Upper lobe of left lung (tissue), 6 donors: Measurements from ENCODE around the gene HDAC1. TPM values are rescaled to one million over a fixed set of nuclear protein-coding genes. Genes with fewer than 3 reads are reported as not detected.
"Not testable (repeated sequence)": the region's sequence is repeated elsewhere in the genome, so short reads cannot be mapped to it uniquely, and the experiment has no call there.

Experiments
- ATAC-seq, 2 donors: fragments of 200-7000 bp; cut with Tn5 transposase; one replicate each; pipeline ENCODE4 v1.9.1; 2022; ENCODE audit warnings: mild to moderate bottlenecking in 2 of 2, moderate library complexity in 2 of 2; ENCODE audit not compliant: low FRiP score in 2 of 2
- DNase-seq, 2 donors: peaks; one replicate each; pipeline ENCODE4 v3.0.0-alpha.2; 2019 to 2020
- H3K27ac ChIP-seq, 4 donors: fragments of 200-600 bp; sonication (generic); one replicate each; pipeline ENCODE4 v1.5.1; 2016 to 2019
- H3K27me3 ChIP-seq, 4 donors: fragments of 200-600 bp; sonication (generic); one replicate each; pipeline ENCODE4 v1.5.1; 2017 to 2019
- H3K36me3 ChIP-seq, 4 donors: fragments of 200-600 bp; sonication (generic); one replicate each; pipeline ENCODE4 v1.5.1; 2016 to 2019
- H3K4me1 ChIP-seq, 4 donors: fragments of 200-600 bp; sonication (generic); one replicate each; pipeline ENCODE4 v1.5.1; 2018 to 2019
- H3K4me3 ChIP-seq, 4 donors: fragments of 200-600 bp; sonication (generic); one replicate each; pipeline ENCODE4 v1.5.1; 2017 to 2019; ENCODE audit warnings: mild to moderate bottlenecking in 2 of 4, moderate library complexity in 1 of 4
- H3K9me3 ChIP-seq, 4 donors: fragments of 200-600 bp; sonication (generic); one replicate each; pipeline ENCODE4 v1.5.1; 2018 to 2019
- EP300 ChIP-seq, 4 donors: sonication (generic); formaldehyde crosslinking; IDR thresholded peaks; one replicate each; pipeline ENCODE4 v1.5.1; 2017; ENCODE audit warnings: antibody characterized with exemption in 4 of 4, control low read depth in 2 of 4
- POLR2A ChIP-seq, 4 donors: fragments of 450-650 bp; IDR thresholded peaks; one replicate each; pipeline ENCODE4 v1.5.1; 2016 to 2017; ENCODE audit warnings: antibody characterized with exemption in 4 of 4, mild to moderate bottlenecking in 2 of 4
- POLR2AphosphoS5 ChIP-seq, 2 donors: sonication (generic); formaldehyde crosslinking; IDR thresholded peaks; one replicate each; pipeline ENCODE4 v1.5.1; 2017; ENCODE audit warnings: antibody characterized with exemption in 2 of 2
- WGBS, 2 donors: methylation state at CpG; one replicate each; pipeline ENCODE4 v1.1.5; 2017 to 2018; 5-methylcytosine and 5-hydroxymethylcytosine counted together
- total RNA-seq, 6 donors: library from RNA; depleted of rRNA in 4 of 6; stranded (reverse); fragments of >200 nt in 4 of 6; gene quantifications; one replicate each; pipeline versions ENCODE4 v1.1.0 to v1.2.1, GENCODE V29; 2016 to 2021
- TF ChIP-seq, protein P1 (sequence below), 6 experiments: fragments of 450-650 bp in 4 of 6; fragments of 200-600 bp in 2 of 6; sonication (generic) in 2 of 6; IDR thresholded peaks; one replicate each; pipeline ENCODE4 v1.5.1; 2016 to 2019; ENCODE audit warnings: antibody characterized with exemption in 6 of 6
- donor health status: DM: no; HTN: no; CAD: no; lungs with moderate emphysema.
- donor health status: DM: no; HTN: yes; CAD: no; lungs with severe emphysema.

The HDAC1 gene
- total RNA-seq, 6 donors from 2014 or later, result 36.8 to 78.0 (median 48.8) TPM

GRCh38 chr1:32285658-32286057, 6.2 kb upstream of the HDAC1 start:
- no peaks in the 10 kb centered on the region for H3K36me3 ChIP-seq
- no peaks in the 10 kb centered on the region for H3K27me3 ChIP-seq
- no peak for DNase-seq
- no peak for ATAC-seq
- TF ChIP-seq, protein P1, sequence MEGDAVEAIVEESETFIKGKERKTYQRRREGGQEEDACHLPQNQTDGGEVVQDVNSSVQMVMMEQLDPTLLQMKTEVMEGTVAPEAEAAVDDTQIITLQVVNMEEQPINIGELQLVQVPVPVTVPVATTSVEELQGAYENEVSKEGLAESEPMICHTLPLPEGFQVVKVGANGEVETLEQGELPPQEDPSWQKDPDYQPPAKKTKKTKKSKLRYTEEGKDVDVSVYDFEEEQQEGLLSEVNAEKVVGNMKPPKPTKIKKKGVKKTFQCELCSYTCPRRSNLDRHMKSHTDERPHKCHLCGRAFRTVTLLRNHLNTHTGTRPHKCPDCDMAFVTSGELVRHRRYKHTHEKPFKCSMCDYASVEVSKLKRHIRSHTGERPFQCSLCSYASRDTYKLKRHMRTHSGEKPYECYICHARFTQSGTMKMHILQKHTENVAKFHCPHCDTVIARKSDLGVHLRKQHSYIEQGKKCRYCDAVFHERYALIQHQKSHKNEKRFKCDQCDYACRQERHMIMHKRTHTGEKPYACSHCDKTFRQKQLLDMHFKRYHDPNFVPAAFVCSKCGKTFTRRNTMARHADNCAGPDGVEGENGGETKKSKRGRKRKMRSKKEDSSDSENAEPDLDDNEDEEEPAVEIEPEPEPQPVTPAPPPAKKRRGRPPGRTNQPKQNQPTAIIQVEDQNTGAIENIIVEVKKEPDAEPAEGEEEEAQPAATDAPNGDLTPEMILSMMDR (IDR thresholded peaks at IDR 0.05), result no peak
- peaks cover 0 to 7% (median 3%) of the 10 kb centered on the region in 4 donors for H3K4me1 ChIP-seq
- no peak overlapping the region for H3K4me3 ChIP-seq
- no peak overlapping the region for H3K27ac ChIP-seq
- no peaks in the 10 kb centered on the region for H3K9me3 ChIP-seq
- 90 to 100% methylated on average over 2 to 3 of the region's 3 CpGs for WGBS, 2 donors

DNA sequence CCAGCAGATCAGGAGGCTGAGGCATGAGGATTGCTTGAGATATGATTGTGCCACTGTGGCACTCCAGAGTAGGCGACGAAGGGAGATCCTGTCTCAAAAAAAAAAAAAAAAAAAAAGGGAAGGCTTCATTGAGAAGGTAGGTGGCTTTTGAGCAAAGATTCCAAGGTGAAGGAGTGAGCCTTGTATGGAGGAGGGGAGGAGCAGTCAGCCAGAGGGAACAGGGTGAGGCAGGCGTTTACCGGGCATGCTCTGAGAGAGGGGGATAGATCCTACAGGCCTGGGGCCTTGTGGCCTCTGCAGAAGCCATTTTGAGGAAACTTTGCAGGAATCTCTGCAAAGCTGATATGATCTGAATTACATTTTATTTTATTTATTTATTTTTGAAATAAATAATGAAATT, 5.1 kb upstream of the HDAC1 start:
- WGBS, 2 donors, result 92 to 95% methylated on average over 4 of the region's 4 CpGs
- DNase-seq (no peak), ATAC-seq (no peak)
- Histone ChIP-seq H3K36me3 (no peaks in the 10 kb centered on the region), H3K27ac (no peak overlapping the region), H3K4me3 (no peak overlapping the region), H3K9me3 (no peaks in the 10 kb centered on the region), H3K4me1 (peaks cover 5 to 16% (median 9%) of the 10 kb centered on the region in 4 donors), H3K27me3 (no peaks in the 10 kb centered on the region)
- TF ChIP-seq POLR2AphosphoS5 (IDR thresholded peaks at IDR 0.05) (no peak), POLR2A (IDR thresholded peaks at IDR 0.05) (no peak), EP300 (IDR thresholded peaks at IDR 0.05) (no peak)
- TF ChIP-seq, protein P1 (IDR thresholded peaks at IDR 0.05), result no peak

GRCh38 chr1:32289256-32289655, 2.6 kb upstream of the HDAC1 start:
- Histone ChIP-seq H3K36me3 (no peaks in the 10 kb centered on the region), H3K4me1 (peaks cover 15 to 30% (median 23%) of the 10 kb centered on the region in 4 donors), H3K27ac (no peak overlapping the region), H3K4me3 (no peak overlapping the region), H3K27me3 (no peaks in the 10 kb centered on the region), H3K9me3 (no peaks in the 10 kb centered on the region)
- no peak for TF ChIP-seq EP300 (IDR thresholded peaks at IDR 0.05)
- no peak for ATAC-seq
- WGBS, 2 donors, result 90 to 98% methylated on average over 7 of the region's 7 CpGs
- DNase-seq, result no peak

DNA sequence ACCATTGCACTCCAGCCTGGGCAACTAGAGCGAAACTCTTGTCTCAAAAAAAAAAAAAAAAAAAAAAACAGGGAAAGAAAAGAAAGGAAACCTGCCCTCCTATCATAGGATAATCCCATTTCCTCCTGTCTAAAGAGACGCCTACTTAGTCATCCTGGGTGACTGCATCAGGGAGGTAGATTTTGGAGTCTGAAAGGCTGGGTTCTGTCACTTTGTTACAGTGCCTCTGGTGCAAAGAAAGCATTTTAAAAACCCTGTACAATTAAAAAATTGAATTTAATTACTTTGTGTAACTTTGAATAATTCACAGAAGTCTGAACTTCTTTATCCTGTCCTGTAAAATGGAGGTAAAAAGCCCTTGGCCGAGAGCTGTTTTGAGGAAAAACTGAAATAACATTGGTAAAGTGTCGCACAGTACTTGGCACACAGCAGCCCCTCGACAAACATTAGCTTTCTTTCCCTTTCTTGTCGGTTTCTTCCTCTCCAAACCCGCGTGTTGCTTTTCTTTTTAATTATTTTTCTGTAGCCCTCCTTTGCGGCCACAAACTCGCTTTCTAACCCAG, 657 bp upstream of the HDAC1 start:
- ATAC-seq, result no peak
- no peak for DNase-seq
- Histone ChIP-seq H3K4me1 (peaks cover 15 to 39% (median 24%) of the 10 kb centered on the region in 4 donors), H3K27me3 (no peaks in the 10 kb centered on the region), H3K9me3 (no peaks in the 10 kb centered on the region), H3K27ac (peak overlapping the region; percentile 68 to 95 (median 92)), H3K4me3 (peak overlapping the region; percentile 84 to 92 (median 88)), H3K36me3 (peaks cover 0 to 4% (median 0%) of the 10 kb centered on the region in 4 donors)
- WGBS, 2 donors, result 40 to 44% methylated on average over 10 of the region's 10 CpGs
- TF ChIP-seq POLR2AphosphoS5 (IDR thresholded peaks at IDR 0.05) (no peak), EP300 (IDR thresholded peaks at IDR 0.05) (no peak), POLR2A (IDR thresholded peaks at IDR 0.05) (no peak)
- TF ChIP-seq, protein P1 (IDR thresholded peaks at IDR 0.05), result no peak

- not testable (repeated sequence) for DNase-seq, H3K27ac ChIP-seq, H3K27me3 ChIP-seq, H3K4me3 ChIP-seq, ATAC-seq, H3K9me3 ChIP-seq
- Histone ChIP-seq H3K36me3 (peaks cover 0 to 15% (median 8%) of the 10 kb centered on the region in 4 donors), H3K4me1 (peaks cover 4 to 33% (median 6%) of the 10 kb centered on the region in 4 donors)
- 95 to 99% methylated on average over 16 of the region's 16 CpGs for WGBS, 2 donors
Measured at GRCh38 chr1:32298211-32298610, 6.3 kb downstream of the HDAC1 start.

GRCh38 chr1:32299327-32299726, 7.4 kb downstream of the HDAC1 start:
- Histone ChIP-seq H3K4me3 (no peak overlapping the region), H3K27ac (no peak overlapping the region), H3K4me1 (peaks cover 0 to 23% (median 0%) of the 10 kb centered on the region in 4 donors), H3K9me3 (no peaks in the 10 kb centered on the region), H3K36me3 (peaks cover 2 to 26% (median 18%) of the 10 kb centered on the region in 4 donors), H3K27me3 (no peaks in the 10 kb centered on the region)
- ATAC-seq (no peak), DNase-seq (no peak)
- TF ChIP-seq POLR2A (IDR thresholded peaks at IDR 0.05) (no peak), POLR2AphosphoS5 (IDR thresholded peaks at IDR 0.05) (no peak)
